Mesodermal cell (in vitro differentiated cells): ENCODE data around the gene MSL3.

Experiments used
- H3K27ac ChIP-seq: 2 replicates; pipeline ENCODE4 v1.7.0; 2013; ENCODE audit warnings: mild to moderate bottlenecking, low read depth, low read length, moderate library complexity; ENCODE audit not compliant: severe bottlenecking
- H3K36me3 ChIP-seq: 2 replicates; pipeline ENCODE4 v1.7.1; 2013; ENCODE audit warnings: mild to moderate bottlenecking, low read length, moderate library complexity; ENCODE audit not compliant: control insufficient read depth, insufficient read depth
- H3K4me1 ChIP-seq: one replicate; pipeline ENCODE4 v1.7.1; 2013; ENCODE audit warnings: mild to moderate bottlenecking, low read length; ENCODE audit not compliant: insufficient read depth, control insufficient read depth, poor library complexity, severe bottlenecking
- H3K4me3 ChIP-seq: 2 replicates; pipeline ENCODE4 v1.7.0; 2013; ENCODE audit warnings: low read length, control low read depth, mild to moderate bottlenecking; ENCODE audit not compliant: insufficient read depth, poor library complexity, severe bottlenecking; ENCODE audit errors: extremely low read depth
- H3K9me3 ChIP-seq: 2 replicates; pipeline ENCODE4 v1.7.1; 2013; ENCODE audit warnings: mild to moderate bottlenecking, low read length, moderate library complexity; ENCODE audit not compliant: control insufficient read depth
- WGBS, 2 experiments: methylation state at CpG; one replicate each; pipeline ENCODE4 v1.1.5; 2013; ENCODE audit warnings: missing lambda C conversion rate in 2 of 2; ENCODE audit not compliant: insufficient coverage in 2 of 2; 5-methylcytosine and 5-hydroxymethylcytosine counted together

Gene MSL3

DNA sequence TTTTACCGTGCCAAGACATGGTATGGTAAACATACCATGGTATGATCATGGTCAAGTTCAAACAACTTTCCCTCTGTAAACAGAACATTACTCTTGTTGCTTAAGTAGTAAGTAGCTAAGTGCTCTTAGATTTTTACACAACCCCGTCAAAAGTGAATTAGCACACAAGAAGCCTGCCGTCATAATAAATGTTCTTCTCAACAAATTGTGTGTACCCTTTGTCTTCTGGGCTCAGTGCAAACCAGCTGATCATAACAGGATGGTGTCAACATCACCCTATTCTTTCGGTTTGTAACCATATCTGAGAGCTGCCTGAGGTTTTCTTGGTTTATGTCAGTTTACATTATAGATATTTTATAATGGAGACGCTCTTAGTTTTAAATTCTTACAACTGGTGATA is 28.8 kb downstream of the MSL3 start:
- H3K27ac ChIP-seq, result no peak overlapping the region
- no peak overlapping the region for H3K4me3 ChIP-seq
- H3K9me3 ChIP-seq, result no peaks in the 10 kb centered on the region
- no peaks in the 10 kb centered on the region for H3K36me3 ChIP-seq
- H3K4me1 ChIP-seq, result no peaks in the 10 kb centered on the region
- WGBS, 2 experiments, result 100% methylated on average over 1 of the region's 5 CpGs; no CpG with 5 or more reads in 1 of the 2 experiments

- no peaks in the 10 kb centered on the region for H3K9me3 ChIP-seq
- no peaks in the 10 kb centered on the region for H3K36me3 ChIP-seq
- H3K27ac ChIP-seq, result no peak overlapping the region
- H3K4me1 ChIP-seq, result no peaks in the 10 kb centered on the region
- no peak overlapping the region for H3K4me3 ChIP-seq
- 11 to 19% methylated on average over 5 to 8 of the region's 18 CpGs for WGBS, 2 experiments
Measured at GRCh38 chrX:11787564-11787963, 29.5 kb downstream of the MSL3 start.

GRCh38 chrX:11789809-11790208 is 31.8 kb downstream of the MSL3 start:
- WGBS, 2 experiments, result no CpG with 5 or more reads among the region's 1 CpG
- Histone ChIP-seq H3K4me3 (no peak overlapping the region), H3K27ac (no peak overlapping the region), H3K9me3 (no peaks in the 10 kb centered on the region), H3K4me1 (no peaks in the 10 kb centered on the region), H3K36me3 (no peaks in the 10 kb centered on the region)

- no peak overlapping the region for H3K27ac ChIP-seq
- no peaks in the 10 kb centered on the region for H3K4me1 ChIP-seq
- H3K9me3 ChIP-seq, result no peaks in the 10 kb centered on the region
- no peaks in the 10 kb centered on the region for H3K36me3 ChIP-seq
- H3K4me3 ChIP-seq, result no peak overlapping the region
Measured at GRCh38 chrX:11791090-11791489, 33.1 kb downstream of the MSL3 start.

DNA sequence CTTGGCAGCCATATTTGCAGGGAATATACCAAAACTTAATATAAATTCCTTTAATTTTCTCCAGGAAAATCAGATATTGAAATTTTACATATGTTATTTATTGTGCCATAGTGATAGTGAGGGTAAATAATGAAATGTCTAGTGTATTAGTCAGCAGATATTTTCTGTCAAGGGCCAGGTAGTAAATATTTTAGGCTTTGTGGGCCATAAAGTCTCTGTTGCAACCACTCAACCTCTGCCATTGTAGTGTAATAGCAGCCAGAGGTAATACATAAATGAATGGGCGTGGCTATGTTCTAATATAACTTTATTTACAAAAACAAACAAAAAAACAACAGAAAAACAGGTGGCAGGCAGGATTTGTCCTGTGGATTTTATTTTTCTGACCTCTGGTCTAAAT is 33.5 kb downstream of the MSL3 start:
- H3K36me3 ChIP-seq, result no peaks in the 10 kb centered on the region

GRCh38 chrX:11792461-11793421 is 34.7 kb downstream of the MSL3 start:
- H3K9me3 ChIP-seq, result no peaks in the 10 kb centered on the region
- H3K4me1 ChIP-seq, result no peaks in the 10 kb centered on the region
- no peaks in the 10 kb centered on the region for H3K36me3 ChIP-seq
- H3K27ac ChIP-seq, result no peak overlapping the region
- no peak overlapping the region for H3K4me3 ChIP-seq
- WGBS, 2 experiments, result 100% methylated on average over 2 of the region's 8 CpGs; no CpG with 5 or more reads in 1 of the 2 experiments

More for the DNA sequence above, 33.5 kb downstream of the MSL3 start:
- H3K4me3 ChIP-seq, result no peak overlapping the region
- H3K4me1 ChIP-seq, result no peaks in the 10 kb centered on the region
- no CpG with 5 or more reads among the region's 1 CpG for WGBS, 2 experiments
- no peaks in the 10 kb centered on the region for H3K9me3 ChIP-seq
- H3K27ac ChIP-seq, result no peak overlapping the region

GRCh38 chrX:11793734-11794133 is 35.7 kb downstream of the MSL3 start:
- WGBS, 2 experiments, result 75 to 77% methylated on average over 1 to 4 of the region's 6 CpGs
- Histone ChIP-seq H3K9me3 (no peaks in the 10 kb centered on the region), H3K4me1 (no peaks in the 10 kb centered on the region), H3K27ac (no peak overlapping the region), H3K36me3 (no peaks in the 10 kb centered on the region), H3K4me3 (no peak overlapping the region)

DNA sequence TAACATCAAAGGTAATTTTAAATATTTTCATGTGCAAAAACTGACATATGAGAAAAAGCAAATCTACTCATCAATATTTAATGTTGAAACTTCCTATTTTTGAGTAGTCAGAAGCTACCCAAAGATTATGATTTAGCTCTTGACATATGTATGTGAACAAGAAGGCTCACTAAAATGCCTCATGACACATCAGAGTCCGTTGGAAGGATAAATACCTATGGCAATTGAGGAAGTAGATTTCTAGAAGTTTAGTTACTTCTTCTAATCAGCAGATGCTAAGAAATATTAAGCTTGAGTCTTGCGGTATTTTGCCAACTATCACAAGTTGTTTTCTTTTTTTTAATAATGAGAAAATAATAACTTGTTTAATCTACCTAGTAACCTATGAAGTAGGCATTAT is 55.3 kb downstream of the MSL3 start:
- Histone ChIP-seq H3K27ac (no peak overlapping the region), H3K4me3 (no peak overlapping the region), H3K36me3 (no peaks in the 10 kb centered on the region), H3K9me3 (no peaks in the 10 kb centered on the region), H3K4me1 (no peaks in the 10 kb centered on the region)
- WGBS, 2 experiments, result no CpG with 5 or more reads among the region's 2 CpGs
